Naive B cell (primary cell): ENCODE data around the gene DCTN5. TPM values are rescaled to one million over a fixed set of nuclear protein-coding genes. Genes with fewer than 3 reads are reported as not detected.

Experiments
- ATAC-seq, 2 donors: fragments of 150-1000 bp; cut with Tn5 transposase; 2 replicates each; pipeline ENCODE4 v1.10.0; 2021; ENCODE audit warnings: low read depth in 2 of 2, mild to moderate bottlenecking in 2 of 2, moderate library complexity in 2 of 2
- DNase-seq: peaks from one replicate; pipeline ENCODE4 v3.0.0; 2022
- H3K27ac Mint-ChIP-seq, 6 donors: one replicate each; pipeline ENCODE4 v1.8.0; 2020 to 2022; ENCODE audit warnings: mild to moderate bottlenecking in 6 of 6, mixed read lengths in 6 of 6, moderate library complexity in 5 of 6, inconsistent platforms in 2 of 6
- H3K27me3 Mint-ChIP-seq, 3 donors: one replicate each; pipeline ENCODE4 v1.8.0; 2021 to 2022; ENCODE audit warnings: mixed read lengths in 3 of 3, mild to moderate bottlenecking in 1 of 3
- H3K36me3 Mint-ChIP-seq, 2 donors: one replicate each; pipeline ENCODE4 v1.8.0; 2020 to 2022; ENCODE audit warnings: mixed read lengths in 2 of 2, inconsistent platforms in 1 of 2, mild to moderate bottlenecking in 1 of 2
- H3K4me1 Mint-ChIP-seq, 3 donors: one replicate each; pipeline ENCODE4 v1.8.0; 2020 to 2022; ENCODE audit warnings: mixed read lengths in 3 of 3, inconsistent platforms in 1 of 3, mild to moderate bottlenecking in 1 of 3, moderate library complexity in 1 of 3
- H3K4me3 Mint-ChIP-seq, 8 donors: one replicate each; pipeline ENCODE4 v1.8.0; 2020 to 2022; ENCODE audit warnings: mild to moderate bottlenecking in 8 of 8, mixed read lengths in 8 of 8, moderate library complexity in 8 of 8, inconsistent platforms in 2 of 8
- H3K9me3 Mint-ChIP-seq, 7 donors: one replicate each; pipeline ENCODE4 v1.8.0; 2020 to 2022; ENCODE audit warnings: mixed read lengths in 7 of 7, mild to moderate bottlenecking in 5 of 7, inconsistent platforms in 2 of 7, moderate library complexity in 1 of 7
- polyA plus RNA-seq, 6 donors: library from polyadenylated mRNA; unstranded; fragments of 300-500 nt; fragmentation: Illumina TruSeq; gene quantifications; one replicate each; pipeline ENCODE4 v1.2.3, GENCODE V29; 2021; ENCODE audit warnings: low read depth in 6 of 6

The DCTN5 gene
- polyA plus RNA-seq, 6 donors from 2014 or later, result 28.0 to 61.6 (median 48.4) TPM

- H3K27ac Mint-ChIP-seq, result no peak overlapping the region
- ATAC-seq (no peak), DNase-seq (no peak)
- H3K36me3 Mint-ChIP-seq, result peaks cover 7 to 31% of the 10 kb centered on the region in 2 donors
- H3K4me3 Mint-ChIP-seq, result no peak overlapping the region
- H3K4me1 Mint-ChIP-seq, result peaks cover 4 to 11% (median 9%) of the 10 kb centered on the region in 3 donors
- peaks cover 0 to 12% (median 7%) of the 10 kb centered on the region in 3 donors for H3K27me3 Mint-ChIP-seq
- no peaks in the 10 kb centered on the region for H3K9me3 Mint-ChIP-seq
Measured at GRCh38 chr16:23691483-23692189, 50.4 kb downstream of the DCTN5 start.

GRCh38 chr16:23692190-23692837 lies 51.0 kb downstream of the DCTN5 start:
- H3K4me3 Mint-ChIP-seq, result no peak overlapping the region
- H3K9me3 Mint-ChIP-seq, result no peaks in the 10 kb centered on the region
- ATAC-seq (no peak), DNase-seq (no peak)
- no peak overlapping the region for H3K27ac Mint-ChIP-seq
- H3K4me1 Mint-ChIP-seq, result peaks cover 4 to 11% (median 9%) of the 10 kb centered on the region in 3 donors
- peaks cover 0 to 12% (median 7%) of the 10 kb centered on the region in 3 donors for H3K27me3 Mint-ChIP-seq
- H3K36me3 Mint-ChIP-seq, result peaks cover 7 to 28% of the 10 kb centered on the region in 2 donors

DNA sequence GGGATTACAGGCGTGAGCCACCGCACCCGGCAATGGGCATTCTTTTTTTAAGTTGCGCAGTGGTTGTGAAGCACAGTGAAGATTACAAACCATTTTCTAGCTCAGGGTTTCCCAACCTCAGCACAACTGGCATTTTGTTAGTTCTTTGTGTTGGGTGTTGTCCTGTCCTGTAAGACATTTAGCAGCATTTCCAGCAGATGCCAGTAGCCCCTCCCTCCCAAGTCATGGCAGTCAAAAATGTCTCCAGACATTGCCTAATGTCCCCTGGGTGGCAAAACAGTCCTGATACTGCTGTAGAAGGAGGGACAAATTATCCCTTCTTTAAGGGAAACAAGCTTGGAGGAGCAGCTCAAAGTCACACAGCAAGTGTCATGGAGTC lies 53.0 kb downstream of the DCTN5 start:
- no peak for ATAC-seq
- H3K27me3 Mint-ChIP-seq, result peaks cover 0 to 12% (median 7%) of the 10 kb centered on the region in 3 donors
- H3K27ac Mint-ChIP-seq, result peak overlapping the region in 1 of 6 donors; percentile 82
- peaks cover 4 to 19% (median 9%) of the 10 kb centered on the region in 3 donors for H3K4me1 Mint-ChIP-seq
- DNase-seq, result no peak
- H3K9me3 Mint-ChIP-seq, result no peaks in the 10 kb centered on the region
- peaks cover 7 to 9% of the 10 kb centered on the region in 2 donors for H3K36me3 Mint-ChIP-seq
- H3K4me3 Mint-ChIP-seq, result peak overlapping the region in 4 of 8 donors; percentile 37 to 69 (median 60)

- Mint-ChIP-seq H3K36me3 (peaks cover 1 to 3% of the 10 kb centered on the region in 2 donors), H3K4me3 (peak overlapping the region in 6 of 8 donors; percentile 47 to 69 (median 60)), H3K27me3 (peaks cover 0 to 12% (median 7%) of the 10 kb centered on the region in 3 donors), H3K9me3 (no peaks in the 10 kb centered on the region), H3K27ac (peak overlapping the region in 2 of 6 donors; percentile 39 to 82), H3K4me1 (peaks cover 4 to 19% (median 9%) of the 10 kb centered on the region in 3 donors)
- peak in 1 of 2 donors; percentile 43 for ATAC-seq
- DNase-seq, result no peak
Measured at GRCh38 chr16:23694644-23695373, 53.5 kb downstream of the DCTN5 start.

GRCh38 chr16:23695756-23696155 lies 54.5 kb downstream of the DCTN5 start:
- Mint-ChIP-seq H3K9me3 (no peaks in the 10 kb centered on the region), H3K4me3 (no peak overlapping the region), H3K36me3 (no peaks in the 10 kb centered on the region), H3K4me1 (peaks cover 4 to 19% (median 9%) of the 10 kb centered on the region in 3 donors), H3K27me3 (peaks cover 0 to 12% (median 7%) of the 10 kb centered on the region in 3 donors), H3K27ac (no peak overlapping the region)
- ATAC-seq (no peak), DNase-seq (no peak)

DNA sequence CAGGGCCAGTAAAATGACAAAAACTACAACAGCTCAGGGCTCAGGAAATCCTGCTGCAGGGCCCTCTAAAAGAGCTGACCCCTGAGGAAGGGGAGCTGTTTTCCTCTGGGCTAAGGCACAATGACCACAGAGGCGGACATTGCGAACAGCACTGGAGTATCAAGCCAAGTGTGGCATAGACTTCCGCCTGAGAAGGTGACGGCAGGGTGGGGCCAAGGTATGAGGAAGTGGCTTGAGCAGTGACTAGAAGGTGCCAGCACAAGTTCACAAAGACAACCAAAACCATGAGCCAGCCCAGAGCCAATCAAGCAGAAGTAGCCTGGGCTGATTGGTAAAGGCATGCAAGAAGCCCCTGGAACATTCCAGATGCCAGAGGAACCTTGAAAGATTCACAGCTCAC lies 57.8 kb downstream of the DCTN5 start:
- H3K4me1 Mint-ChIP-seq, result peaks cover 4 to 19% (median 9%) of the 10 kb centered on the region in 3 donors
- H3K27me3 Mint-ChIP-seq, result peaks cover 9 to 18% (median 16%) of the 10 kb centered on the region in 3 donors
- peaks cover 3 to 15% (median 8%) of the 10 kb centered on the region in 7 donors for H3K9me3 Mint-ChIP-seq
- no peak for DNase-seq
- H3K4me3 Mint-ChIP-seq, result no peak overlapping the region
- H3K36me3 Mint-ChIP-seq, result peaks cover 5 to 9% of the 10 kb centered on the region in 2 donors
- ATAC-seq, result peak; percentile 72 to 75
- peak overlapping the region in 1 of 6 donors; percentile 62 for H3K27ac Mint-ChIP-seq

GRCh38 chr16:23700093-23700492 lies 58.8 kb downstream of the DCTN5 start:
- Mint-ChIP-seq H3K27ac (no peak overlapping the region), H3K4me3 (no peak overlapping the region)
- ATAC-seq, result no peak

DNA sequence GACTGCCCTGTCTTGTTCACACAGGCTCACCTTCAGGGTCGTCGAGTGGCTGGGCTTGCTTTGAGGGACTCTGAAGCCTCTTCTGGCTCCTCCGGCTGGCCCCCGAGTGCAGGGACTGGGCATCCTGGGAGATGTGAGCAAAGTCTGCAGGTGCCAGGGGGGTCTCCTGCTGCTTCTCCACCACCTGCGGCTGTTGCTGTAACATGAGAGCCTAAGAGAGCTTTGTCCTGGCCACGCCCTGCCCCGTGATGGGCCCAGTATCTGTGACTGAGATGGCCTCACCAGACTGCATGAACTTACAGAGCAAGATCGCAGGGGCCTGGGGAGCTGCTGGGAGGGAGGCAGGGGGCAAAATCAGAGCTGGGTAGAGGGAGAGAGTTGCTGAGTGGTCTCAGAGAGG lies 59.2 kb downstream of the DCTN5 start:
- Mint-ChIP-seq H3K9me3 (peaks cover 3 to 15% (median 8%) of the 10 kb centered on the region in 7 donors), H3K4me3 (no peak overlapping the region), H3K27me3 (peaks cover 21 to 29% (median 26%) of the 10 kb centered on the region in 3 donors), H3K4me1 (peaks cover 0 to 8% (median 4%) of the 10 kb centered on the region in 3 donors), H3K27ac (no peak overlapping the region), H3K36me3 (peaks cover 5 to 9% of the 10 kb centered on the region in 2 donors)
- DNase-seq (no peak), ATAC-seq (no peak)

More at GRCh38 chr16:23700093-23700492, 58.8 kb downstream of the DCTN5 start:
- H3K36me3 Mint-ChIP-seq, result peaks cover 5 to 9% of the 10 kb centered on the region in 2 donors
- peaks cover 3 to 15% (median 8%) of the 10 kb centered on the region in 7 donors for H3K9me3 Mint-ChIP-seq
- DNase-seq, result no peak
- H3K4me1 Mint-ChIP-seq, result peaks cover 2 to 10% (median 4%) of the 10 kb centered on the region in 3 donors
- peaks cover 17 to 25% (median 24%) of the 10 kb centered on the region in 3 donors for H3K27me3 Mint-ChIP-seq

DNA sequence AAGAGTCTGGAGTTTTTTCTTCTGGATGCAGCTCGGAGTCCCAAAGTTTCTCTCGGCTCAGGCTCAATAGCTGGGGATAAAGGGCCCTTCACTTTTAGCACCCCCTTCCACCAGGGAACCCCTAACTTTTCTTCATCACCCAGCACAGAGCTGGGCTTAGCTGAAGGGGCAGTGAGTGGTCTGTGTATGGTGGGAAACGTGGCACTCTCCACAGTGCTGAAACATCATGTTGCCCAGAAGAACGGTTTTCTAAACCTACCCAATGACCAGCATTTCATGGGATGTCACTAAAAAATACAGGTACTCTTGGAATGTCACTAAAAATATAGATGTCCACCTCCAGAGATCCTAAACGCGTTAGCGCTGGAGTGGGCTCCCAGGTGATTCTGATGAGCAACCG lies 59.8 kb downstream of the DCTN5 start:
- Mint-ChIP-seq H3K4me3 (no peak overlapping the region), H3K27ac (no peak overlapping the region), H3K4me1 (peaks cover 0 to 8% (median 3%) of the 10 kb centered on the region in 3 donors), H3K36me3 (peaks cover 5 to 9% of the 10 kb centered on the region in 2 donors), H3K9me3 (peaks cover 3 to 15% (median 8%) of the 10 kb centered on the region in 7 donors), H3K27me3 (peaks cover 25 to 32% (median 29%) of the 10 kb centered on the region in 3 donors)
- no peak for ATAC-seq
- no peak for DNase-seq

DNA sequence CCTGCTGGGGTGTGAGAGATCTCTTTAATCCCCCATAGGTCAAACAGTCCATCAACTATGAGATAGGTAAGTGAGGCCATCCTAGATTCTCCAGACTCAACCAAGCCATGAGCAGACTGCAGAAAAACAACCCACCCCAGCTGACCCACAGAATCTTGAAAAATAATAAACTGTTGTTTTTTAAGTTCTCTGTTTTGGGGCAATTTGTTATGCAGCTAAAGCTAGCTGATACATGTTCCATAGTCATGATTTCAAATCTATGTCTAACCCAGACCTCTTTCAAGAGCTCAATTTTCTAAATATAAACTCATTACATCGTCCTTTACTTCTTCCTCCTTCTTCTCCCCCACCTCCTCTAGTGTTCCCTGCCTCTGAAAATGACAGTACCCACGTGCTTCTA lies 61.7 kb downstream of the DCTN5 start:
- no peak for ATAC-seq
- DNase-seq, result no peak
- Mint-ChIP-seq H3K27ac (peak overlapping the region in 1 of 6 donors; percentile 4), H3K4me3 (no peak overlapping the region), H3K9me3 (peaks cover 3 to 15% (median 8%) of the 10 kb centered on the region in 7 donors), H3K27me3 (peaks cover 26 to 38% (median 31%) of the 10 kb centered on the region in 3 donors), H3K4me1 (peaks cover 0 to 8% (median 0%) of the 10 kb centered on the region in 3 donors), H3K36me3 (peaks cover 5 to 9% of the 10 kb centered on the region in 2 donors)

DNA sequence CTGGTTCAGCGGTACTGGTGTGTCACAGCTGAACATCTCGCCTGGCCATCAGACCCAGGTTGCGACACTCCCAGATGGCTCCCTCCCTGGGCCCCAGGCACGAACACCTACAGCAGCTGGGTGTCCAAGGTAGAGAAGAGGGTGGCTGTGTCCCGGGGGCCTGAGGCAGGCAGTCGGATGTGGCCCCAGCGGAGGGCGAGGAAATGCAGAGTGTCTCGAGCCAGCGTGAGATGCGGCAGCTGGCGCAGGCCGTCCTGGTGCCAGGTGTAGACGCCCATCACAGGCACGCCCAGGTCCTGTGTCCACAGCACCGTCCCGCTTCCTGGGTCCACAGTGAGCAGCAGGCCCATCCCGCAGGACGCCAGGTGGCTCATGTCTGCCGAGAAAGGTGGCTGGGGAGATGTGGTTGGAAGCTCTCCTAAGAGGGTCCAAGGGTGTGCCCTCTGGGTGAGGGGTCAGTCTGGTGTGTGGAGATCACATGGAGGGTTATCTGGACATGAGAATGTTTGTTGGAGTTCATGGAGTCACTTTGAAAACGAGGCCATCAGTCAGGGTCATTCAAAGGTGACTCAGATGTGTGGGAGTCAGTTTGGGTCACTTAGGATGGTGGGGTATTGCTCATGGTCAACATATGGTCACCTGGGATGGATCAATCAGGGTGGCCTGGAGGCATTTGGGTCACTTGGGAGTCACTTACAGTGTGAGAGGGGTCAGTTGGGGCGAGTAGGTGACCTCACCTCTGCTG lies 63.7 kb downstream of the DCTN5 start:
- ATAC-seq (no peak), DNase-seq (no peak)
- peaks cover 33 to 49% (median 43%) of the 10 kb centered on the region in 3 donors for H3K27me3 Mint-ChIP-seq
- H3K4me1 Mint-ChIP-seq, result no peaks in the 10 kb centered on the region
- no peak overlapping the region for H3K27ac Mint-ChIP-seq
- peaks cover 3 to 31% (median 17%) of the 10 kb centered on the region in 7 donors for H3K9me3 Mint-ChIP-seq
- peaks cover 5 to 18% of the 10 kb centered on the region in 2 donors for H3K36me3 Mint-ChIP-seq
- peak overlapping the region in 1 of 8 donors; percentile 3 for H3K4me3 Mint-ChIP-seq

DNA sequence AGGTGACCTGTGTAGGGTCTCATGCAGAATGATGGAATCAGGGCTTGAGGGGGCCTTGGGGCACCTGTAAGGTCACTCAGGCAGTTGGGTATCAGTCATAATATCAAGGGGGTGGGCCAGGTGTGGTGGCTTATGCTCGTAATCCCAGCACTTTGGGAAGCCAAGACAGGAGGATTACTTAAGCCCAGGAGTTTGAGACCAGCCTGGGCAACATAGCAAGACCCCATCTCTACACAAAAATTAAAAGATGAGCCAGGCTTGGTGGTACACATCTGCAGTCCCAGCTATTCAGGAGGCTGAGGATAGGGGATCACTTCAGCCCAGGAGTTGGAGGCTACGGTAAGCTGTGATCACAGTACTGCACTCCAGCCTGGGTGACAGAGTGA lies 64.2 kb downstream of the DCTN5 start:
- Mint-ChIP-seq H3K27ac (no peak overlapping the region), H3K36me3 (peaks cover 5 to 24% of the 10 kb centered on the region in 2 donors), H3K9me3 (peaks cover 4 to 37% (median 20%) of the 10 kb centered on the region in 7 donors), H3K27me3 (peaks cover 38 to 54% (median 49%) of the 10 kb centered on the region in 3 donors), H3K4me1 (no peaks in the 10 kb centered on the region), H3K4me3 (peak overlapping the region in 1 of 8 donors; percentile 3)
- DNase-seq (no peak), ATAC-seq (no peak)
